ENCODE data around the gene FNIP2.
"Not testable (repeated sequence)": the region's sequence is repeated elsewhere in the genome, so short reads cannot be mapped to it uniquely, and the experiment has no call there.

Gene FNIP2

DNA sequence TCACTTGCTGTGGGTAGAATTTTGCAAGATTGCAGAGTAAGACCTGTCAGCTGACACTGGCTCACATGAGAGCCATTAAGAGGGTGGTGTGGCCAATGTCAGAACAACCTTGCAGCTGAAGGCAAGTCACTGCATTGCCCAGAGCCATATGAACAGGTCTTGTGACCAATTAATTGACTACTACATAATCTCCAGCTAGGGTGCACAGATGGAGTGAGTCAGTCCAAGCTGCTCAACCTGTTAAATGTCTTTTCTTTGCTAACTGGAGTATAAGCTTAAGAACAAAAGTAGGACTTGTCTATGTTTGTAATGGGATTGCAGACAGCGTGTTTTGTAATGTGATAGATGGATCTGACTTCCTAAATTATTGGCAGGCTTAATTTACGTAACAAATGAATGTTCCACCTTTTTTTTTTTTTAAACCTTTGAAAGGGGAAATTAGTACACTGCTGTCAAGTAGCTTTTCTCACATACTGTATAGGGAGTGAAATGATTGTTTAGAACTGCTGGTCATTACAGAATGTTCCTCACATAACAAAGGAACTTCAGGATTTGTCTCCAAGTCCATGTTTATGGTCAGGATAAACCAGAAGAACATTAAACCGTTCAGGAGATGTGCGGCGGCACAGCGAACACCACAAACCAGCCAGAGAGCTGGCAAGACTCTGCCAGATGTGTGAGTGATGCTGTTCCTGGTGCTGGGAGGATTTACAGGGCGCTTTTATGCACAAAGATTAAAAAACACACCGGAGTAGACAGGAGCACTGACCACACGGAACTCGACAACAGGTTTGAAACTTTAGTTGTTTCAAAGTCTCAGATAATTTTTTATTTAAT lies 37.0 kb downstream of the FNIP2 start:
- H4K20me1 ChIP-seq (ENCODE audit: insufficient read depth, low read length), result no peaks in the 10 kb centered on the region
- no peak overlapping the region for H2AFZ ChIP-seq (ENCODE audit: low read depth, low read length)
- no peak for ATAC-seq (ENCODE audit: insufficient read depth, low read depth)
- no peaks in the 10 kb centered on the region for H3K9me3 ChIP-seq (ENCODE audit: insufficient read depth, low read length, severe bottlenecking)
- H3K27ac ChIP-seq (ENCODE audit: low read length), result no peak overlapping the region
- H3K27me3 ChIP-seq (ENCODE audit: insufficient read depth, low read length, poor library complexity), result no peaks in the 10 kb centered on the region
- H3K4me1 ChIP-seq (ENCODE audit: insufficient read depth, low read length), result no peaks in the 10 kb centered on the region
- H3K4me3 ChIP-seq (ENCODE audit: low read depth in 1 of 2, low read length in 2 of 2), result no peak overlapping the region
- no peak overlapping the region for H3K9ac ChIP-seq (ENCODE audit: low read depth, low read length)
- no peak for TF ChIP-seq CTCF (IDR thresholded peaks at IDR 0.05; ENCODE audit: borderline replicate concordance, extremely low read depth, low read length, poor library complexity, severe bottlenecking)
- no peak for TF ChIP-seq EZH2 (IDR thresholded peaks at IDR 0.05; ENCODE audit: borderline replicate concordance, low read depth, low read length, severe bottlenecking)
- no peaks in the 10 kb centered on the region for H3K79me2 ChIP-seq (ENCODE audit: insufficient read depth, low read length)
- no peak overlapping the region for H3K4me2 ChIP-seq (ENCODE audit: insufficient read depth, low read length)
- DNase-seq, result no peak
- H3K36me3 ChIP-seq (ENCODE audit: insufficient read depth, low read length), result no peaks in the 10 kb centered on the region

DNA sequence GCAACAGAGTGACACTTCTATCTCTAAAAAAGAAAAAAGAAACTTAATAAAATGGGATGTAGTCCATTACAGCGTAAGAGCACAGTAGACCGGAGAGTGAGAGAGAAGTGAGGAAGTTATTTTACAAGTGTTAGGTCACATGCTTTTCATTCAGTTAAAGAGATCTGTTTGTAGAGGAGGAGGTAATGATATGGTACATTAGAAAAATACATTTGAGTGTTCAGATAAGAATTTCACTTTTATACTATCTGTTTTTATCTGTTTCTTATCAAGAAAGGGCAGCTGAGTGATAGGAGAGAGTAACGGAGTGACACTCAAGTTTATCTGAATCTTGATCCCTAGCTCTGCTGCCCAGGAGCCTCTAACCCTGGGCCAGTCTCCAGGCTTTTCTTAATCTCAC lies 38.9 kb downstream of the FNIP2 start:
- Histone ChIP-seq H4K20me1 (ENCODE audit: insufficient read depth, low read length) (no peaks in the 10 kb centered on the region), H3K36me3 (ENCODE audit: insufficient read depth, low read length) (no peaks in the 10 kb centered on the region), H3K79me2 (ENCODE audit: insufficient read depth, low read length) (no peaks in the 10 kb centered on the region), H3K4me2 (ENCODE audit: insufficient read depth, low read length) (no peak overlapping the region), H3K27me3 (ENCODE audit: insufficient read depth, low read length, poor library complexity) (no peaks in the 10 kb centered on the region), H3K4me3 (ENCODE audit: low read depth in 1 of 2, low read length in 2 of 2) (no peak overlapping the region), H3K4me1 (ENCODE audit: insufficient read depth, low read length) (no peaks in the 10 kb centered on the region), H3K9ac (ENCODE audit: low read depth, low read length) (no peak overlapping the region), H3K9me3 (ENCODE audit: insufficient read depth, low read length, severe bottlenecking) (no peaks in the 10 kb centered on the region), H2AFZ (ENCODE audit: low read depth, low read length) (no peak overlapping the region), H3K27ac (ENCODE audit: low read length) (no peak overlapping the region)
- no peak for DNase-seq
- ATAC-seq (ENCODE audit: insufficient read depth, low read depth), result no peak
- TF ChIP-seq CTCF (IDR thresholded peaks at IDR 0.05; ENCODE audit: borderline replicate concordance, extremely low read depth, low read length, poor library complexity, severe bottlenecking), result no peak
- no peak for TF ChIP-seq EZH2 (IDR thresholded peaks at IDR 0.05; ENCODE audit: borderline replicate concordance, low read depth, low read length, severe bottlenecking)

DNA sequence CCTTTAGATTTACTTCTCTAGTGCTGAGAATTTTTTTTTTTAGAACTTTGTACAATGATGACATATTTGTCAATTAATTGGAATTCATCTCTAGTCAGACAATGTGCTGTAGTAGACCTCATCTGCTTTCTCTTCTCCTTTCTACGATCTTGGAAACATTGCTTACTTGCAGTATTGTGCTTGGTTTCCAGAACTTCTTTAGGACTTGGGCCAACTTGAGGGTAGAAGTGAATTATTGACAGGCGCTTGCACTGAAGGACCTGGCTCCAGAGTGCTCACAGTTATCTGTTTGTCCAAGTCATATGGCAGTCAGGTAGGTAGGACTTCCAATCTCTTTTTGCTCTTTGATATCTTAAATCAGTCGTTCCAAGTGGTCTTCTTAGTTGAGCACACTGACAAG lies 39.6 kb downstream of the FNIP2 start:
- Histone ChIP-seq H3K4me1 (ENCODE audit: insufficient read depth, low read length) (no peaks in the 10 kb centered on the region), H3K27me3 (ENCODE audit: insufficient read depth, low read length, poor library complexity) (no peaks in the 10 kb centered on the region), H3K9ac (ENCODE audit: low read depth, low read length) (no peak overlapping the region), H3K79me2 (ENCODE audit: insufficient read depth, low read length) (no peaks in the 10 kb centered on the region), H4K20me1 (ENCODE audit: insufficient read depth, low read length) (no peaks in the 10 kb centered on the region), H3K27ac (ENCODE audit: low read length) (no peak overlapping the region), H3K9me3 (ENCODE audit: insufficient read depth, low read length, severe bottlenecking) (no peaks in the 10 kb centered on the region), H2AFZ (ENCODE audit: low read depth, low read length) (no peak overlapping the region), H3K4me3 (ENCODE audit: low read depth in 1 of 2, low read length in 2 of 2) (no peak overlapping the region), H3K4me2 (ENCODE audit: insufficient read depth, low read length) (no peak overlapping the region), H3K36me3 (ENCODE audit: insufficient read depth, low read length) (no peaks in the 10 kb centered on the region)
- TF ChIP-seq EZH2 (IDR thresholded peaks at IDR 0.05; ENCODE audit: borderline replicate concordance, low read depth, low read length, severe bottlenecking) (no peak), CTCF (IDR thresholded peaks at IDR 0.05; ENCODE audit: borderline replicate concordance, extremely low read depth, low read length, poor library complexity, severe bottlenecking) (no peak)
- no peak for DNase-seq
- no peak for ATAC-seq (ENCODE audit: insufficient read depth, low read depth)

DNA sequence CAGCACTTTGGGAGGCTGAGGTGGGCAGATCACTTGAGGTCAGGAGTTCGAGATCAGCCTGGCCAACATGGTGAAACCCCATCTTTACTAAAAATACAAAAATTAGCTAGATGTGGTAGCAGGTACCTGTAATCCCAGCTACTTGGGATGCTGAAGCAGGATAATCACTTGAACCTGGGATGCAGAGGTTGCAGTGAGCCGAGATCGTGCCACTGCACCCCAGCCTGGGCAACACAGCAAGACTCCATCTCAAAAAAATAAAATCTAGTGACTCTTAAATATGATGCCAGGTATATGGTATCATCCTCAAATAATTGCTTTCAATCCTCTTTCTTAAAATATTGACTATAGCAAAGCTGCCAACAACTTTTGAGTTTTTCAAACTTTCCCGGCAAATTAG lies 40.4 kb downstream of the FNIP2 start:
- H3K27me3 ChIP-seq (ENCODE audit: insufficient read depth, low read length, poor library complexity); H3K4me3 ChIP-seq (ENCODE audit: low read depth in 1 of 2, low read length in 2 of 2); H4K20me1 ChIP-seq (ENCODE audit: insufficient read depth, low read length); H3K4me1 ChIP-seq (ENCODE audit: insufficient read depth, low read length); H3K27ac ChIP-seq (ENCODE audit: low read length); ATAC-seq (ENCODE audit: insufficient read depth, low read depth); H3K36me3 ChIP-seq (ENCODE audit: insufficient read depth, low read length); H2AFZ ChIP-seq (ENCODE audit: low read depth, low read length); H3K9ac ChIP-seq (ENCODE audit: low read depth, low read length); H3K9me3 ChIP-seq (ENCODE audit: insufficient read depth, low read length, severe bottlenecking); DNase-seq; H3K79me2 ChIP-seq (ENCODE audit: insufficient read depth, low read length); H3K4me2 ChIP-seq (ENCODE audit: insufficient read depth, low read length): not testable (repeated sequence)
